H4 (cell line): ENCODE data around the gene XPC. TPM values are rescaled to one million over a fixed set of nuclear protein-coding genes. Genes with fewer than 3 reads are reported as not detected.

Experiments
- DNase-seq: peaks from one replicate; pipeline ENCODE4 v3.0.0-alpha.2; 2015; ENCODE audit warnings: low spot score
- total RNA-seq: library from RNA; depleted of rRNA; stranded (reverse); fragments of >200 nt; shearing (Covaris generic); gene quantifications from 2 replicates; pipeline ENCODE4 v1.2.3, GENCODE V29; 2014

The XPC gene
- total RNA-seq, 1 experiment from 2014 or later: 17.1 TPM

DNA sequence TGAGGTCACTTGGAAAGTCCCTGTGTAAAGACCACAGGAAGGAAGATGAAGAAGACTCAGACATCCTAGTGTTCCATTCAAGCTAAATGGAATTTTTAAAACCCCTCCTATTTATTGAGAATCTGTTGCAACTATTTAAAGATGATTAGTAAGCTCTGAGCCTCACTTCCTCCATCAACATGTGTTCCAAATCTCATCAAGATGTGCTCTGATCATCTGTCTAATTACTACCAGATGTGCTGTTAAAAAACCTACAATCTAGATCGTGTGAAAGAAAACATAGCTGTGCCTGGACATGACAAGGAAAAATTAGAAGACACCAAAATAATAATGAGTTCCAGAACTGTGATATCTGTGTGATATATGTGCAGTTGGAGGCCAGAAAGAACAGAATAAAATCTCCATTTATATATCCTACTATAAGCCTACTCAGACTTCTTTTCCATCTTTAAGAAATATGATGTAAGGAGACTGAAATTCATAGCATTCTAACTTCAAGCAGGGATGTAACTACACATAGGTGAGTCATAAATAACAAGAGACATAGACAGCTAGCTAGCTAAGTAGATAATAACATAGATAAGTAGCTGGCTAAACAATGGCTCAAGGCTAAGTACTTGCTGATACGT is 7.8 kb downstream of the XPC start:
- DNase-seq: no peak

DNA sequence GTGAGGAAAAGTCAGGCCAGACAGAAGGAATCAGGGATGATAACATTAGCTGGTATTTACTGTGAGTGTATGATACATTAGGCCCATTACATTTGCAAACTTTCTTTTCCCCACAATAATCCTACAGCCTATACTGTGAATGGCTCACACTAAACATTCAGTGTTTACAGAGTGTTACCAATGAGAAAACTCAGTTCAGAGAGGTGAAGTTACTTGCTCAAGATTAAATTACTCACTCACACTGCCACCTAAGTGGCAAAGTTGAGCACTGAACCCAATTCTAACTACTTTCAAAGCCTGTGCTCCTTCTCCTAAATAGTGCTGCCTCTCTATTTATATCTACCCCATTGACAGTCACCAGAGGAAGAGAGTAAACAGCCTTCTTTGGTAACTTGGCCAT is 8.5 kb downstream of the XPC start:
- DNase-seq: no peak

DNA sequence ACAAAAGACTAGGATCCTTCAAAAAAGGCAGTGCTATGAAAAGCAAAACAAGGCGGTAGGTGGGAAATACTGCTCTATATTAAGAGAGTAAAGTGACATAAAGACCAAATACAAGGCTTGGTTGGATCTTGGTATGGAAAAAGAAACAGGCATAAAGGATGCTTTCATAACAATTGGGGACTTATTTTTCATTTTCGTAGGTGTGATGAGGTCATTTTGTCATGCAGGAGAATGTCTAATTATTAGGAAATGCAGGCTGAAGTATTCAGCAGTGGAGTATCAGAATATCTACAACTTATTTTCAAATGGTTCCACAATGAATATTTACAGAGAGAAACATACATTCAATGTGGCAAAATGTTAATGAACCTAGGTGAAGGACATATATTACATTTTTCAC is 9.0 kb downstream of the XPC start:
- DNase-seq: no peak

DNA sequence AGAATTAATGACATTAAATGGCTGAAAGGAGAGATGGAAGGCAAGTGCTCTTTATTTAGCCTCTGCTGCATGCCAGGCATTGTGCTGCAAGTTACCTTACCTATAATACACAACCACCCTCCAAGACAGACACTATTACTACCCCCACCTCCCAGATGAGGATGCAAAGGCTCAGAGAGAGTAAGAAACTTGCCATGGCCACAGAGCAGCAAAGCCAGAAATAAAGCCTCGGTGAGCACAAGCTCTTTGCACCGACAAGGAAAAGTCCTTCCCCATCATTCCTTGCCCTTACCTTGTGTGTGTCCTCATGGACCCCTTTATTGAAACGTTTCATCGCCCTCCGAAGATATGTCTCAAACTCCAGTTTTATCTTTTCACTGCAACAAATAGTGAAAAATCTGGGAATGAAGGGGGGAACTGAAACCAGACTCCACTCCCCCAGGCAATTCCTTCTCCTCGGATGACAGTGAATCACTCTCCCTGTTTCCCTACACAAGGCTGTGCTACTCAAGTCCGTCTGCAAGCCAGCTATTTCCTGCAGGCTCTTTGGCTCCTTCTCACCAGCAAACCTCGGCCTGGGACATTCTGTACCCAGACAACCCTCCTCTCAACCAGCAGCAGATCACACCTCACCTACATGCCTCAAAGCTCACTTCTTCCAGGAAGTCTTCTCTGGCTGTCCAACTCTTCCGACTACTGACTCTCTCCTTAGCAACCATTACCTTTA is 11.4 kb downstream of the XPC start:
- no peak for DNase-seq

DNA sequence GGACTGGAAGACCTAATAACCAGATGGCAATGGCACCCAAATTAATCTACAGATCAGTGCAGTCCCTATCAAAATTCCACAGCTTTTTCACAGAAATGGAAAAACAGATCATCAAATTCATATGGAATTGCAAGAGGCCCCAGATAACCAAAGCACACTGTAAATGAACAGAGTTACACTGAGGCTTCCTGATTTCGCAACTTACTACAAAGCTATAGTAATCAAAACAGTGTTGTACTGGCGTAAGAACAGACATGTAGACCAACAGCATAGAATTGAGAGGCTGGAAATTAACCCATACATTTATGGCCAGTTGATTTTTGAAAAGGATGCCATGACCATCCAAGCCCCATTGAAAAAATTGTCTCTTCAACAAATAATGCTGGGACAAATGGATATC is 16.2 kb downstream of the XPC start:
- DNase-seq: no peak

DNA sequence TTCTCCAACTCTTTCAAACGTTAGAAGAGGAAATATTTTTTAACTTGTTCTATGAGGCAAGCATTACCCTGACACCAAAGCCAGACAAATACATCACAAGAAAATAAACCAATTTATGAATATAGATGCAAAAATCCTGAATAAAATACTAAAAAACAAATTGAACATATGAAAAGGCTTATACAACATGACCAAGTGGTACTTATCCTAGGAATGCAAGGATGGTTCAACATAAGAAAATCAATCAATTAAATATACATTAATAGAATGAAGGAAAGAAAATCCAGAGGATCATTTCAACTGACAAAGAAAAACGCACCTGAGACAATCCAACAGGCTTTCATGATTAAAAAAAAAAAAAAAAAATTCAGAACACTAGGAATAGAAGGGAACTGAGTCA is 17.1 kb downstream of the XPC start:
- no peak for DNase-seq

DNA sequence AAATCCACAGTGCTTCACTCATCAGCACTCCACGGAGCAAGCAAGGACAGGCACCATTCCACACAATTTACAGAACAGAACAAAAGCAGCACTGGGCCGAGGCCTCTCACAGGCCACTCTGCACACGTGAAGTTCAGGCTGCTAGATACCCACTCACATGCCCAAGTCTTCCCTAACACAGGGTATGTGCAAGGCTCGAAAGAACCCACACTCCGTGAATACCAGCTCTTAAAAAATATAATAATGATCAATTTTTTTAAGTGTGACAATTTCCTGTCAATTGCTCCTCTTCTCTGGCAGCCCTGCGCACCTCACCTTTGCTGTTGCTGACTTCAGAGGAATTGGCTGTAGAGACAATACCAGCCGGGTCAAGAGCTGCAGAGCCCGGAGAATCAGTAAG is 19.0 kb downstream of the XPC start:
- DNase-seq: no peak

DNA sequence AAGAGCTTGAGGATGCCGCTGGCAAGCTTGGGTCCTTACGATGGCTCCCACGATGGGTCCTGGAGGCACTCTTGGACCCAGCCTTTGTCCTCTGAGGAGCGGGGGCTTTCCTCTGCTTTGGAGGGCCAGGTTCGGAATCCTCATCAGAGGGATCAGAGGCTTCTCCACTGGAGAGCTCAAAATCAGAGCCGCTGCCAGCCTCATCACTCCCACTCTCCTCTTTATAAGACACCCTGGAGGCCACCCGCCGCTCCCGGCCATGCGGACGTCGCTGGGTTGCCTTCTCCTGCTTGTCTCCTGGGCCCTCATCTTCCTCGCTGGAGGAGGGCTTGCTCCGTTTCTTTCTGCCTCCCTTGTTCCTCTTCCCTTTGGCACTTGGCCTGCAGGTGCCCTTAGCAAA is 20.0 kb downstream of the XPC start:
- no peak for DNase-seq

DNA sequence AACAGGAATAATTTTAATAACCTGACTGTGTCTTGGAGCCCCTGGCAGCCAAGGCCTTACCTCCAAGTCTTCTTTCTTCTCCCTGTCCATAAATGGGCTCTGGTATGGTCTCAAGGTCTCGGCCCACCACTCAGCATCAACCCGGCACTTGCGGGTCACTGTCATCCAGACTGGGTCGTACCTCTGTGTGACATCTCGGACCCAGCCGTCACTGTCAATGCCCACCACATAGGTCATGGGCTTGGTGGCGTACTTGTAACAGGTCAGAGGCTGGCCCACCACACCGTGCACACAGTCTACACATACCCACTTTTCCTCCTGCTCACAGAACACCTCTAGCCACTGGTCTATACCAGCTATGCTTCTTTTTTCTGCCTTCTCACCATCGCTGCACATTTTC is 20.4 kb downstream of the XPC start:
- DNase-seq: no peak

DNA sequence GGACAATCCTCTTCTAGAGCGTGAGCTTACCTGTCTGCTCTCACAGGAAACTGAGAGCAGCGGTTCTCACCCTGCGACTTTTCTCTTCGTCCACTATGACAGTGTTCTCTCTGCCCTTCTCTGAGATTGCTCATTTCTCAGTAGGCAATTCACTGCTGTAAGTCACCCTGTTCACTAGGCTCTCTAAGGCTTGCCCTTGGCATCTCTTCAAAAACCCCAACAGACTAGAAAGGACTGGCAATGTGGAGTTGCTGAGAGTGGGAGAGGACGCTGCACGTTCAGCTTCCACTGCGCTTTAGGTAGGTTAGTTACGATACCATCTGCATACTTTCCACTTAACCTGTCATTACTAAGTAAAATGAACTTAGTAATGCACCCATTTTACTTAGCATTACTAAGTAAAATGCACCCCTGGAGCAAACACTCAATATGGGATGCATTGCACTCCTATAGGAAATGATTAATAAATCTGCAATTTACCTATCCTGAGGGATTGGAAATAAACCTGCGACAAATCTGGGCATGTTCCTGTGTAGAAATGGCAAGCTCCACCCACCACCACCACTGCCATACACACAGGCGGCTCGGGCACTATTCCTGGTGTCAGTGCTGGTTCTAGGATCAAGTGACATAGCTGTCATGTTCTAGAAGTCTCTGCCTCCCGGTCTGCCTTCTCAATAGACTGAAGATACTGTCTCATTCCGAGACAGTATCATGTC is 21.4 kb downstream of the XPC start:
- no peak for DNase-seq

DNA sequence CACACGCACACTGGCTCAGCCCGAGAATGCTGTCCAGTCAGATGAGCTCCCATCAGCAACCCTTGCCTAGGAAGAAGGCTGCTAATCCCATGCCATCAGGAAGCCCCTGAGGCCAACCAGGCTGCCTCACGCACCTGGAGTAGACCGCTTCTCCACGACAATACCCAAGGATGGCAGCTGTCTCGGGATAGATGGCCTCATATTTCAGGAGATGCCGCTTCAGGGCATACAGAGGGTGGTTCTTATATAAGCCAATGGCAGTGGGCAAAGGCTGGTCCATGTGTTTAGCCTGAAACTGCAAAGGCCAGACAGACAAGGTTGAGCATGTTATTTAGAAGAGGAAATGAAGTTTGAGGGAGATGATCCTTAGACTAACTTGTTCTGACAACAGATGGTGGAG is 22.2 kb downstream of the XPC start:
- DNase-seq: no peak

DNA sequence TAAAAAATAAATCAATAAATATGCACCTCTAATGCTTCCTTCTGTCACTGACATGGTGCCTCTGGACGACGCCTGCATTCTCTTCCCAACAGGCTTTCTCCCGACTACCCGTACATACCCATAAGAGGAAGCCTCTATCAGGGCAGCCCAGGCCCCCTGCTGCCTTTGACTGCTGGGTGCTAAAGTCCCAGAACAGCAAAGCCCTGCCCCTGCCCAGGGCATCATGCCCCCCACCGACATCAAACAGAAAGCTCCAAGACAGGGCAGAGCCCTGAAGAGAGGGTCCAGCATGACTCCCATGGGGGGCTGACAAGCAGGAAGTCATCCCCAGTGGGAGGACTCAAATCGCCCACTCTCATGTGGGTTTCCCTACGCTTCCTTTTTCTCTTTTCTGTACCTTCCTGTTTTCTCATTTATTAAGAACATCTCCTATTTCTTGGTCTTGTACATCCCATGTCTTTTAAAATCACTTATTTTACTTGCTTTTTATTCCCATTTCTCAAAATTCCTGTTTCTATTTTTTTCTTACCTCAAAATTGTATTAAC is 23.4 kb downstream of the XPC start:
- DNase-seq: no peak

DNA sequence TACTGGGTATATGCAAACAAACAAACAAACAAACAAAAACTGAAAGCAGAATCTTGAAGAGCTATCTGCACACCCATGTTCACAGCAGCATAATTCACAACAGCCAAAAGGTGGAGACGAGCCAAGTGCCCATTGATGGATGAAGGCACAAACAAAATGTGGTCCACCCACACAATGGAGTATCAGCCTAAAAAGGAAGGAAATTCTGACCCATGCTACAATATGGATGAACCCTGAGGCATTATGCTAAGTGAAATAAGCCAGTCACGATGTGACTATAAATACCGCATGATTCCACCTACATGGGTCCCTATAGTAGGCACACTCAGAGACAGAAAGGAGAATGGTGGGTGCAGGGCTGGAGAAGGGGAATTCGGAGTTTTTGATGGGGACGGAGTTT is 24.1 kb downstream of the XPC start:
- no peak for DNase-seq

DNA sequence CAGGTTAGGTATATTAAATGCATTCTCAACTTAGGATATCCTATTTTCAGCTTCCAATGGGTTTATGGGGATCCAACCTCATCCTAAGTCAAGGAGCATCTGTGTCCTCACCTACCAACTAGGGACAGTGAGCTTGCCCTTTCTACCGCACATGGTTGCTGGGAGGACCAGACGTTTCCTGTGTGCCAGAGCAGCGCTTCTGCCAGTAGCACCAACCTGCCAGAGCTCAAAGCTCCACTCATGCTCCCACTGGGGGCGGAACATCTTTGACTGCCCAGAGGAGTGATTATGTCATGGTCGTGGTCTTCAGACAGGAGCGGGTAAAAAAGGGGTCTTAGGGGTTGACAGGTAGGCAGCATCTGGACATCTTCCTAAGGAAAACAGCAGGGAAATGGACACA is 24.7 kb downstream of the XPC start:
- no peak for DNase-seq

DNA sequence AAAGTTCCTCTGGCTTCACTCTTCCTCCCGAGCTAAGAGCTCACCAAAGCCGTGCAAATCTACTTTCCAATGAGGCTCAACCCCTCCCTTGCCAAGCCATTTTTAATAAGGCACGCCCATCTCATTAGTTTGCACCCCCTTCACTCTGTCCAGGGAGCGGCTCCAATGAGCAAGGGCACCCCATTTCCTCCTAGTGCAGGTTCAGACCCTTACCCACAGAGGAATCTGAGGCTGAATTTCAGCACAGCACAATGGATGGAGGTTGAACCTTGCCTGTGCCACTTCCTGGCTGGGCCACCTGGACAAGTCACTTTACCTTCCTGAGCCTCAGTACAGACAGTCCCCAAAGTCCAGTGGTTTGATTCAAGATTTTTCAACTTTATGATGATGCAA is 25.4 kb downstream of the XPC start:
- no peak for DNase-seq

DNA sequence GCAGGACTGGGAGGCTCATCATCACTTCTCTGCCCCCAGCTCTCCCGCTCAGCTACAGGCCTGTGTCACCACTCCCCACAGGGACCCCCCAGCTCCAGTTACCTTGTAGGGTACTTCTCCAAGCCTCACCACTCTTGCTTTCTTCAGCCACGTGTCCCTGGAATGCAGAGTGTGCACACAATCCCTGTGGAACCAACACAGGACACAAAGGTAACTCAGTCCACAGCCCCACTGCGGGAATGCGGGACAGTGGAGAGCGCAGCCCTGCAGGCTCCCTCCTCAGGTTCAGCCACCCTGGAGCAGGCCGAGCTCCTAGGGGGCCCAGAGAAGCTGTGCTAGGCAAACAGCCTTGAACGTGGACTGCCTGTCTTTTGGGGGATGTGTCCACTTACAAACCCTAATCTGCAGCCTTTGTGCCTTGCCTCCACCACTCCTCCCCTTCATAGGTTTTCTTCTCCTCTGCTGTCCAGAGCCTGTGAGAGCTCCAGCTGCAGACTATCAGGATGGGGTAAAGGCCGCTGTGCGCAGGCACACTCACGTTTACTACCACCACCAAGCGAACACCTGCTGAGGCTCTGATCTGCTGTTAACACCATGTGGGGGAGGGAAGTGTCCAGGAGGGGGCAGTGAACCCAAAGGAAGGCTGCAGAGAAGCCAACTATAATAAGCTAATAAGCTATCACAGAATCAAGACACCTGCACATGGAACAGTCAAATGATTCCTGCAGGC is 26.0 kb downstream of the XPC start:
- DNase-seq: no peak

DNA sequence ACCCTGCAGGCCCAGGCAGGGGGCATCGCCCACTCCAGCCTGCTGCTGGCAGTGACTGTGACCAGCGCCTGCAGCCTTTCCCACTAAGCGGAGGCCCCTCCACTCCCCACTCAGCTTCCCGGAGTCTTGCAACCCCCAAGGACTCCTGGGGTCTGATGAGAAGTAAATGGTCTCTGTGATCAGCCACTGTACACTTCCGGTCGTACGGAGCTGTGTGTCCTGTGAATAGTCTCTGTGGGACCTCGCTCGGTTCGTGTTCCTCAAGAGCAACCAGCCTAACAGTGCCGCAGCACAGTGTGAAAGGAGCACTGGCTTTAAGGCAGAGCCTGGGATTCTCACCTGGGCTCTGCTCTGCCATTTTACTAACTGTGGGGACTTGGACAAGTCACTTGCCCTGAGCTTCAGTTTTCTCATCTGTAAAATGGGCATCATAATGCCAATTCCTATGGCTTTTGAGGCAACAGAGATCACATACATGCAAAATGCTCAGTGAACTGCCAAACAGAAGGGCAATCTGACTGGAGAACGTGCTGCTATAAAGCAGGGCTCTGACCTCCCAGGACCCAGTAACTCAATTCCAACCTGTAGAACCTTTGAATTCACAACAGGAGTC is 26.8 kb downstream of the XPC start:
- no peak for DNase-seq

DNA sequence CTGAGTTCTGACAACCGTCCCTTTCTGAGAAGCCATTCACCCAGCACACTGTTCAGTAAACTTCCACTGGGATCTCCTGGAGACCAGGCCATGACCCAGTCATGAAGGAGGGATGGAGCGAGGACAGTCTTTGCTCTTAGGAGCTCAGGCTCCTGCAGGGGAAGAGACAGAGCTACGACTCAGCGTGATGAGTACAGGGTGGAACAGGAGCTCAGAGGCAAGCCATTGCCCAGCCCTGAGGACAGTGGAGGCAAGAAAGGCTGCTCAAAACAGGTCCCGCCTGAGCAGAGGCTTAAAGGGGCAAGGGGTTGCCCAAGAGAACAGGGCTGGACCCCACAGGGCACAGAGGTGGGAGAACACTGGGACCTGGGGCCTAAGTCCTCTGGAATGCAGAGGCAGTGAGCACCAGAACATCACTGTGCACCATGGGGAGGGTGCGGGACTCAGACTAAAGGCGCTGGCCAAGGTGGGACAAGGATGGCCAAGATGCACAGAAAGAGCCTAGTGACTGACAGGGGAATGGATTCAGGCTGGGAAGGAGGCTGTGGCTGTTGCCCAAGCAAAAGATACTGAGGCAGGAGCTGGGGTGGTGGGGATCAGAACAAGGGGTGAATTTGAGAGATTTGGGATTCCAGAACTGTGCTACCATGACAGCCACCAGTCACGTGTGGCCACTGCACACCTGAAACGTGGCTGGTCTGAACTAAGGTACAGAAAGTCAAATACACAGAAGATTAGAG is 27.7 kb downstream of the XPC start:
- DNase-seq: no peak

DNA sequence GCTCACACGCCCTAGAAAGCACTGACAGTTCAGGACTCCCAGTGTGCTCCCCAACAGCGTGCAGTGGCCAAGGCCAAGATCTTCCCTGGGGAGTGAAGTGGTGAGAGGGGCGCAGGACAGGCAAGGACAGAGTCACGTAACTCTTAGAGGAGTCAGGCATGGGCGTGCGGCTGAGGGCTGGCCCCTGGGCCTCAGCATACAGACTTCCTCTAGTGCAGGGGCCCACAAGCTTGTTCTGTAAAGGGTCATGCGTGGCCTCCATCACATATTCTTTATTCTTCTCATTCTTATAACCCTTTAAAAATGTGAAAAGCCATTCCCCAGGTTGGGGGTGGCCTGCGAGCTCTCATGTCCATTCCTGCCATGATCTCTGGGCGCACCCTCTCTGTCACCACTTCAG is 28.3 kb downstream of the XPC start:
- DNase-seq: no peak

DNA sequence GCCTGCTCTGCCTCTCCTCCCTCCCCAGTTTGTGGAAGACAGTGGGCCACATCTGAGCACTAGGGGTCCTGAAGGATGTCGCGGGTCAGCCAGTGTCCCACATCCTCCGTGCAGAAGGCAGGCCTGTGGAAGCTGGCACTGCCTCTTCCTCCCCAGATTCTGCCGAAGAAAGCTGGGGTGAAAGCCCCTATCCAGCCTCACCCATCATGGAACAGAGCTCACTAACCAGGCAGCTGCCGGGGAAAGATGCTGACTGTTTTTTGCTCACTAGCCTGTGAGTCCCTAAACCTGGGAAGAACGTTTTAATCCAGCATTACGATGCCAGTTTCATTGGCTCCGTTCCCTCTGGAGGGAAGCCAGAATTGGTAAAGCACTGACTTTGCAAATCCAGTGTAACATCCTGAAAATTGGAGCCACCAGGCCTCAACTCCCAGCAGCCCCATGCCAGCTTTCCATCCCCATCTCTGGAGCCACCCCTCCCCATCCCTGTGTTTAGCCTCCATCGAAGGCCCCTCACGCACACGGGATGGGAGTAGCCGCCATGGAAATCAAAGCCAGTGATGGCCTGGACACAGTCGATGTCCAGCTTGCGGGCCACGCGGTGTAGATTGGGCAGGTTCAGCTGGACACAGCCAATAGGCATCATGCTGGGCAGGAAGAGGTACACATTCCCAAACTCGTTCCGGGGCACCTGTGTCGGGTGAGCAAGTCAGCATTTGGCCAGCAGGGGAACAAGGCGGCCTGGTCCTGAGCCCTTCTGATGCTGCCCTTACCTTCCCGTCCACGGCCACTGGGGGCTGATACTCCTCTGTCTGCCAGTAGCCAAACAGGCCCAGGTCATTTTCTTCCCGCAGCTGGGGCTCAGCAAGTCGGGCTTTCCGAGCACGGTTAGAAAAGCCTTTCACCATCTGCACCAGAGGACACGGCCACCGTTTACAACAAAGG is 30.1 kb downstream of the XPC start:
- DNase-seq: no peak
